ENCODE data around the gene NOTUM.

GRCh38 chr17:81984773-81985410 lies 23.9 kb upstream of the NOTUM start:
- TF ChIP-seq CTCF (IDR thresholded peaks at IDR 0.05; ENCODE audit: borderline replicate concordance, extremely low read depth, low read length, poor library complexity, severe bottlenecking) (no peak), EZH2 (IDR thresholded peaks at IDR 0.05; ENCODE audit: borderline replicate concordance, low read depth, low read length, severe bottlenecking) (no peak)

Data from DND-41 (cell line).